ENCODE data around the gene MROH7.
"Not testable (repeated sequence)": the region's sequence is repeated elsewhere in the genome, so short reads cannot be mapped to it uniquely, and the experiment has no call there.

MROH7 gene

DNA sequence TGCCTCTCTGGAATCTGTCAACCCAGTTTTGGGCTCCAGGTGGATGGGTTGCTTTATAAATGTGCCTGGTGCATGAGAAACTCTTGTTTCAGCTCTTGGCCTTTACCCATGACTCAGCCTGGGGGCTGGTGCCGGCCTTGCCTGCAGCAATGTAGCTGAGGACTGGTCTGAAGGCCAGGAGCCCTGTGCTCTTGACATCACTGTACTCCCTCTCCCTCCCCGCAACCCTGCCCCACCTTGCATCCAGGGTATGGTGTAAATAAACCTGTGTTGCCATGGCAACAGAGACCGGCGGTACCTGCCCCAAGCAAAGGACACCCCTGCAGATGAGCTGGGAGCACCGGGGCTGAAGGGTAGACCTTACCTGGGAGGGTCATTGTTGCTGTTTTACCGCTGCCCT is 31.5 kb upstream of the MROH7 start:
- DNase-seq (ENCODE audit: low spot score): no peak

DNA sequence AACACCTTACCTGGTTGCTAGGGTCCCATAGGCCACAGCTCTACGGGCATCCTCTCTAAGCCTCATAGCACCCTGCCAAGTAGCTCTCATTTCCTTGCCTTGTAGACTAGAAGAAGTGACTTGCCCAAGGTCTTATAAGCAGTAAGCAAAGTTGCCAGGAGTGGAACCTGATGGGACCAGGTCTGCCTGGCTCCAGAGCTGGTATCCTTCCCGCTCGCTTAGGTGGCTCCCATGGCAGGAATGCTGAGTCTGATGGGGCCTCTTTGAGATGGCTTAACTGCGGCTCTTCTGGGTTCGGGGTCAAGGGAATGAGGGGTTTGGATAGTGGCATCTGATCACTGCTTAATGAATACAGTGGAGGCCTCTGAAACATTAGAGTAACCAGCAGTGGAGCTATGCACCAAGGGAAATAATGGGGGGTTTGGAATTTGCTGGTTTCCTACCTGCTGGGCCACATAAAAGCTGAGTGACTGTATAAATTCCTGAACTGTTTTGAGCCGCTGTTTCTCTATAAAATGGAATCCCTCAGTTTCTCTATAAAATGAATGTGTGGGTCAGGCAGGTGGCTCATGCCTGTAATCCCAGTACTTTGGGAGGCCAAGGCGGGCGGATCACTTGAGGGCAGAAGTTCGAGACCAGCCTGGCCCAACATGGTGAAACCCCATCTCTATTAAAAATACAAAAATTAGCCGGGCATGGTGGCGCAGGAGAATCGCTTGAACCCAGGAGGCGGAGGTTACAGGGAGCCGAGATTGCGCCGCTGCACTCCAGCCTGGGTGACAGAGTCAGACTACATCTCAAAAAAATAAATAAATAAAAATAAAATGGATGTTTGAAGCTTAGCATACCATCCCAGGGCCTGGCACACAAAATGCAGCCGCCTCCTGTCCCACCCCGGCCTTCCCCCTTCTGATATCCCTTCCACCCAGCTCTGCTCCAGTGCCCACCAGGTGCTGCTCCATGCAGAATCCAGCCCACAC is 30.7 kb upstream of the MROH7 start:
- no peak for DNase-seq (ENCODE audit: low spot score)

DNA sequence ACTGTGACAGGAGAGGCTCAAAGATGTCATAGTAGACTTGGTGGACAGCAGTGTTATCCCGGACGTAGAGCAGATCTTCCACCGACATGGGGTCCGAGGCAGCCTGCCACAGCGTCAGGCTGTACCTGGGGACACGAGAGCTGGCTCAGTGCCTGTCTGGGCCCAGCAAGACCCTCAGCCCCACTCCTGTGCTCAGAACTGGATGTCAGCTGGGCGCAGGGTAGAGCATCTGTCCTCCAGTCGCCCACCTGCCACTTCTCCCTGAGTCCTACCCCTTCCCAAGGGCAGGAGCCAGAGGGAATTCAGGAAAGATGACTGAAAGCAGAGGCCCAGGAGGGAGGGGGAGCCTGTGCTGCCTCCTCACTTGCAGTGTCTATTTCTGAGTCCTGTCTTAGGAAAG is 30.0 kb upstream of the MROH7 start:
- DNase-seq (ENCODE audit: low spot score): no peak

DNA sequence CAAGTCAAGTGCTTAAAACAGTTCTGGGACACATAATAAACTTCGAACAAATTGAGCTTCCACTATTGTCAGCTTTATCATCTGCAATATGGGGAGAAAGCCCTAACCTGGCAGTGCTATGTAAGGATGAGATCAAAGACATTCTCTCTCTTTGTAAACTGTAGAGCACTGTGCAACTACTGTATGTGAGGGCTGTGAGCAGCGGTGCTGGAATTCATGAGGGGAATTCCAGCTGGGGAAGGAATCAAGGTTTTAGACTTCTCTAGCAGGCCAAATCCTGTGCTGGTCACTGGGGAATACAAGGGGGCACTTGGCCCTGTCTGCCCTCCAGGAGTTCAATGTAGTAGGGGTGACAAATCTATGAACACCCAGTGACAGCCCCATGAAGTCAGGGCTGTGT is 27.6 kb upstream of the MROH7 start:
- DNase-seq (ENCODE audit: low spot score): no peak

DNA sequence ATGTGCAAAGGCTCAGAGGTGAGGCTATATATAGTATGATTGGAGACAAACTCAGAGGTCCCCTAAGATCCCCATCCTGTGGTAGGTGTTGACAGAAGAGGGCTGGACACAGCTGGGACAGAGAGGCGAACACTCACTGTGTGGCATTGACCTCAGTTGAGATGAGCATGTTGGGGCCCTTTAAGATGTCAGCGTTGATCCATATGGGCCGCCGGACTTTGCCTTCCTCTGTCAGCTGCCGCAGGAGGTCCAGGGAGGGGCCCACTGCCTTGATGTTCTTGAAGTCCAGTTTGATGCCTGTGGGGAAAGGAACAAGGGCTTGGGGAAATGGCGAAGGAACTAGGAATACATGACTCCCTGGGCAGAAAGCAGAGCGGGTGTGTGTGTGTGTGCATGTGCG is 27.0 kb upstream of the MROH7 start:
- no peak for DNase-seq (ENCODE audit: low spot score)

DNA sequence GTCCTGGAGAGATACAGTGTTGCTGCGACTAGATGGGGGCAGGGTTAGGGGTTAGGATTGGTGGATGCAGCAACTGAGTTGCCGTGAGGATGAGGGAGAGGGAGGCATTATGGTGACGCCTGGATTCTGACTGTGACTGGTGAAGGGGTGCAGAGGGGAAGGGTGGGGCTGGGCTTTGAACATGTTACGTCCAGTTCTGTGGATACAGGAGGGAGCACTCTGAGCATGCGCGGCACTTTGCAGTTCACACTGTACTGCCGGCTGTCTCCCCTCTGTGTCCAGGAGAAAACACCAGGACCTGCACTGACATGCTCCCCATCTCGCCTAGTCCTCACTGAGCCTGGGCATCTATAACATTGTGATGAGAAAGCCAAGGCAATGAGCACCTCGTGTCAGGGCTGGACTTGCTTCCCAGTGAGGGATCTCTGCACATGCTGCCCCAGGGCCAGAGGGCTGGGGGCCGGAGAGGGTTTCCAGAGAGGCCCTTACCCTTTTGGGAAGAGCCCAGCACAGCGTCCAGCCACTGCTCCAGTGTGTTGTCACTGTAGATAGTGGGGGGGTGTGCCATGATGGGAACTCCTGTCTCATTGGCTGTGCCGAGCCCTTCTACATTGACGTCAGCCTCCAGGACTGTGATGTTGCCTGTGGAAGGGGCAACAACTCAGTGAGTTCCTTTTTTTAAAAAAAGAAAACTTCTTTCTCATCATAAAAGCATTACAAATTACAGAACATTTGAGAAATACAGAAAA is 25.9 kb upstream of the MROH7 start:
- no peak for DNase-seq (ENCODE audit: low spot score)

DNA sequence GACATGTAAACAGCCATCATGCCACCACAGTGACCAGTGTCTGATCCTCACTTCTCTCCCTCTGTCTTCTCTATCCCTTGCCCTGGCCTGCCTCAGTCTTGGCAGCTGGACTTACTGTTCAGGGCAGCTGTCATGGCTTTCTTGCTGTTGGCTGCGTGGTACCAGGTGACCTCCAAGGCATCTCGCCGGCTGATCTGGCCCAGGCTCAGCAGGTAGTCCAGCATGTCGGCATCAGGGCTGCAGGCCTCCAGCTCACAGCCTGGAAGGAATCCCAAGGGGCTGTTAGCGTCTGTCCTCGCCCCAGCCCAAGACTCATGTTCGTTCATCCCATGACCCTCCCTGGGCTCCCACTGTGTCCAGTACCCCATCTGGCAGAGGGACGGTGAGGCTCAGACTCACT is 21.8 kb upstream of the MROH7 start:
- DNase-seq (ENCODE audit: low spot score): no peak

DNA sequence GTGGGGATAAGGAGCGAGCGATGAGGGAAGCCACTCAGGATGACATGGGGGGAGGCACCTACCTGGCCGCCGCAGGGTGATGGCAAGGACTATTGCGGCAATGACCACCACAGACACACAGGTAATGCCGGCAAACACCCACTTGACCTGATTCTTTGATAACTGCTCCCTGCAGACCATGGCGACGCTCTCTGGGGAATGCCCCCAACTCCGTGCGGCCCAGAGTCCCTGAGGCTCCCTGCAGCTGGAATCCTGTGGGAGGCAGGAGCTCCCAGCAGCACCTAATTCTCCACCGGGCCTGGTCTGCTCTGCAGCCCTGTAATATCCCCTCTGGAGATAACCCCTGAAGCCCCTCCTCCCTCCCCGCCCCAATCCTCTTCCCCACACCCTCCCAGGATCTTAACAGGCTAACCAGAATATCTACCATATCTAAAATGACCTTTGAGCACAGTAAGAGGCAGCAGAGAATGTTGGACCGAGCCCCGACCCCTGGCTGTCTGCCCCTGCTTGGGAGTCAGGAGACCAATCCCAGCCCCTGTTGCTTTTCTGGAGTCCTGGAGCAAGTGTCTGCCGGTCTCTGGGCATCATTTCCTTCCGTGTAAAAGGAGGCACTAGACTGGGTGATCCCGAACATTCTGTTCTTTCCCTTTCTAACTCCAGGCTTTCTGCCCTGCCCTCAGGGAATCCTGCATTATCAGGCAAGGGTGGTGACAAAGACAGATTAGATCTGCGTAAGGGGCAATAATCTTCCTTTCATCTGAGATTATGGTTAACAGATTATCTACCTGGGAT is 18.2 kb upstream of the MROH7 start, which contains the start of gene FAM151A:
FAM151A (minus strand) TSS at position 310 of the 792 bp plus-strand sequence; CDS start at position 180, 130 bp downstream.
- no peak for DNase-seq (ENCODE audit: low spot score)

DNA sequence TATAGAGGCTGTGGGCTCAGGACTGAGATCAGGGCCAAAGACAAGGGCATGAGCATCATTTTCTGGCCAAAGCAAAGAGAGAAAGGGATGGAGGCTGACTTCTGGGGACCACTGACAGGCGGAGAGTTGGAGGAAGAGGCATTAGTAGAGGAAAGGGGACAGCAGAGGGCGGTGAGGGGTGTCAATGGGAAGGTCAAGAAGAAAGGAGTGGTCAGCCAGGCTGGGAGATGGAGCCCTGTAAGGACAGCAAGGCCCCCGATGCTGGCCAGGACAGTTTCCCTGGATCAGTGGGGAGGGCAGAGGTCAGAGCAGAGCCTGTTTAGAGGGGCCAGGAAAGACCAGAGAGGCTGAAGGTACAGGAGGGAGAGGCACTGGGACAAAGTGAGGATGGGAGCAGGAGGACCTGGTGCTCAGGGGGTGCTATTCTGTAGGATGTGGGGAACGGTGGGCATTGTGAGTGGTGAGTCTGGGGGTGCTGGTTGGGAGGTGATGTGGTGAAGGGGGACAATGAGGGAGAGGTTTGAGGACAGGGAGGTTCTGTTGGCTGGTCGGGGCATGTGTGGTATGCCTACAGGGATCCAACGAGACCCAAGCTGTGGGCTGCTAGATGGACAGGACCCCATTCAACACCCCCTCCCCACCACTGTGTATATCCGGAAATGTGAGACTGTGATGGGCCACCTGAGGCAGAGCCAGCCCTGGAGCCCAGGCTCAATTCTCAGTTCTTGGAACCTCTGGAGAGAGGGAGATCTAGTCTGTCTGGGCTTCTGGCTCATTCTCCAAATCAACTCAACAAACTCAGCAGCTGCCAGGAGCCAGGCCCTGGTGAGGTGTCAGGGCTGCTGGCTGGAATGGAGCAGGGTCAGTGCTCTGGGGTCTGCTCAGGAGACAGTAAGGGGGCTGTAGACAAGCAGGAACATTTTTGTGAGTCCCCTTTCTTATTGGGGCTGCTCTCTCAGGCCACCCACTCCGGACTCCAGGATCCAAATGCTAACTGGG is 16.8 kb upstream of the MROH7 start:
- DNase-seq (ENCODE audit: low spot score): no peak

DNA sequence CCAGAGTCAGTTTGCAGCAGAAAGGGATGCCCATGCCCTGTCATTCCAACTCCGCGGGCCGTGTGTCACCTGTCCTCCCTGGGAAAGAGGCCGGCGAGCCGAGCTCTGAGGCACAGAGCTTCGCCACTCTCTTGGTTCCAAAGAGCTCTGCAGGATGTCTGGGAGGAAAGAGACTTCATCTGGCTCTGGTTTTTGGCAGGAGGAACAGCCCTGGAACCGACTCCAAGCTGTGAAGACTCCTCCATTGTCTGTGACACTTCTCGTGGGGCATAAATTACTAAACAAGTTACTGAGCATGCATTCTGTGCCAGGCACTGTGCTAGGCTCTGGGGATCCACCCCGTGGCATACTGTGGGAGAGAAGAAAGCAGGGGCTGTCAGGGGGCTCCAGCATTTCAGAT is 14.4 kb upstream of the MROH7 start:
- DNase-seq (ENCODE audit: low spot score): peak; percentile 23

DNA sequence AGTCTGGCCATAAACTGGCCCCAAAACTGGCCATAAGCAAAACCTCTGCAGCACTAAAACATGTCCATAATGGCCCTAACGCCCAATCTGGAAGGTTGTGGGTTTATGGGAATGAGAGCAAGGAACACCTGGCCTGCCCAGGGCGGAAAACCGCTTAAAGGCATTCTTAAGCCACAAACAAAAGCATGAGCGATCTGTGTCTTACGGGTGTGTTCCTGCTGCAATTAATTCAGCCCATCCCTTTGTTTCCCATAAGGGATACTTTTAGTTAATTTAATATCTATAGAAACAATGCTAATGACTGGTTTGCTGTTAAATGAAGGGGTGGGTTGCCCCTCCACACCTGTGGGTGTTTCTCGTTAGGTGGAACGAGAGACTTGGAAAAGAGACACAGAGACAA is 5.8 kb upstream of the MROH7 start:
- DNase-seq (ENCODE audit: low spot score): not testable (repeated sequence)

DNA sequence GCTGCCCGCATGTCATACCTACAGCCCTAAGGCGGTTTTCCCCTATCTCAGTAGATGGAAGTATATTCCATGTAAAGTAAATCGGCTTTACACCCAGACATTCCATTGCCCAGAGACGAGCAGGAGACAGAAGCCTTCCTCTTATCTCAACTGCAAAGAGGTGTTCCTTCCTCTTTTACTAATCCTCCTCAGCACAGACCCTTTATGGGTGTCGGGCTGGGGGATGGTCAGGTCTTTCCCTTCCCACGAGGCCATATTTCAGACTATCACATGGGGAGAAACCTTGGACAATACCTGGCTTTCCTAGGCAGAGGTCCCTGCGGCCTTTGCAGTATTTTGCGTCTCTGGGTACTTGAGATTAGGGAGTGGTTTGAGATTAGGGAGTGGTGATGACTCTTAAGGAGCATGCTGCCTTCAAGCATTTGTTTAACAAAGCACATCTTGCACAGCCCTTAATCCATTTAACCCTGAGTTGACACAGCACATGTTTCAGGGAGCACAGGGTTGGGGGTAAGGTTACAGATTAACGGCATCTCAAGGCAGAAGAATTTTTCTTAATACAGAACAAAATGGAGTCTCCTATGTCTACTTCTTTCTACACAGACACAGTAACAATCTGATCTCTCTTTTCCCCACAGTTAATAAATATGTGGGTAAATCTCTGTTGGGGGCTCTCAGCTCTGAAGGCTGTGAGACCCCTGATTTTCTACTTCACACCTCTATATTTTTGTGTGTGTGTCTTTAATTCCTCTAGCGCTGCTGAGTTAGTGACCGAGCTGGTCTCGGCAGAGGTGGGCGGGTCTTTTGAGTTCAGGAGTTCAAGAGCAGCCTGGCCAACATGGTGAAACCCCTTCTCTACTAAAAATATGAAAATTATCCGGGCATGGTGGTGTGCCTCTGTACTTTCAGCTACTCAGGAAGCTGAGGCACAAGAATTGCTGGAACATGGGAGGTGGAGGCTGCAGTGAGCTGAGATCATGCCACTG is 4.8 kb upstream of the MROH7 start:
- not testable (repeated sequence) for DNase-seq (ENCODE audit: low spot score)

DNA sequence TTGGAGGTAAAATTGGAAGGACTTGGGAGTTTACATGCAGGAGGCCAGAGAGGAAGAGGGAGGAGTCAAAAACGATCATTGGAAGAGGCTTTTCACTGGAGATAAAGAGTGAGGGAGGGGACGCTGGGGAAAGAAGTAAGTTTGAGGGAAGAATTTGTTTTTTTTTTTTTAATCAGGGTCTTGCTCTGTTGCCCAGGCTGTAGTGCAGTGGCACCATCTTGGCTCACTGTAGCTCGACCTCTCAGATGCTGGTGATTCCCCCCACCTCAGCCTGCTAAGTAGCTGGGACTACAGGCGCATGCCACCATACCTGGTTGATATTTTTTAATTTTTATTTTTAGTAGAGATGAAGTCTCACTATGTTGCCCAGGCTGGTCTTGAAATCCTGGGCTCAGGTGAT is 1.2 kb upstream of the MROH7 start:
- no peak for DNase-seq (ENCODE audit: low spot score)

DNA sequence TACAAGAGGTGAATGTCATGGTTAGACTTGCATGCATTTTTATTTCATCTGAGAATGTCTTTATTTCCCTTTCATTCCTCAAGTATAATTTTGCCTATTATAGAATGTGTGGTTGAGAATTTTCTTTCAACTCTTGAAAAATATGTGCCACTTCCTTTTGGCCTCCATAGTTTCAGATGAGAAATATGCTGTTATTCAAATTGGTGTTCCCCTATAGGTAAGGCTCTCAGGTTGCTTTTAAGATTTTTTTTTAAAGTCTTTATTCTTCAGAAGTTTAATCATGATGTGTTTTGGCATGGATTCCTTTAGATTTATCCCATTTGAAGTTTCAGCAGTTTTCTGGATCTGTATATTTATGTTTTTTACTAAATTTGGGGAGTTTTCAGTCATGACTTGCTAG is 2.1 kb downstream of the MROH7 start:
- no peak for DNase-seq (ENCODE audit: low spot score)

DNA sequence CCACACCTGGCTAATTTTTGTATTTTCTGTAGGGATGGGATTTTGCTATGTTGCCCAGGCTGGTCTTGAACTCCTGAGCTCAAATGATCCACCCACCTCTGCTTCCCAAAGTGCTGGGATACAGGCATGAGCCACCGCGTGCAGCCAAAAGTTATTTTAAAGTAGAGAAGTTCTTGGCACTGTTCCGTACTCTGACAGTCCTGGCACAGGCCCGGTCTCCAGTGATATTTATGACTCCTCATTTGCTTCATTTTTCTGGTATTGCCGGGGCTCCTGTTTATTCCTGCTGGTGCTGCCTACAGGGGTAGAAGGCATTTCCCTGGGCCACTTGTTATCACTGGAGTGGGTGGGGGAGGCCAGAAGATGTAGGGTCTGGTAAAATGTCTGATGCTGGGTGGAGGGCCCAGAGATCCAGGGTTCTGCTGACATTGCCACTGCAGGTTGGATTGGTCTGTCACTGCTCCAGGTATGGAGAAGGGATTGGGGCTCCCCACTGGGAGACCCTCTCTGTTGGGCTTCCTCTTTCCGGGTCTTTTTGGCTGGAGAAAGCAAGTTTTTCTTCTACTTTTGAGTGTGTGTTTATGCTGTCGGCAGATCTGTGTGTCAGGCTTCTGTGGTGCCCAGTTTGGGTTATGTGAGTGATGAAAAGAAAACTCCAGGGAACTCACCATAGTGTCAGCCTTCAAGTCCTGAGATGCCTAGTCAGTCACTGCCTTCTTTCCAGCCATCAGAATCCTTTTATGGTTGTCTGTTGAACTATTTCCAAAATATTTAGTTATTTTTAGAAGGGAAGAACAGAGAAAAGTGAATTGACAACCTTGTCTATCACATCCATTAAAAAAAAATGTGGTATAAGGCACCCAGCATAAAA is 4.5 kb downstream of the MROH7 start:
- no peak for DNase-seq (ENCODE audit: low spot score)

DNA sequence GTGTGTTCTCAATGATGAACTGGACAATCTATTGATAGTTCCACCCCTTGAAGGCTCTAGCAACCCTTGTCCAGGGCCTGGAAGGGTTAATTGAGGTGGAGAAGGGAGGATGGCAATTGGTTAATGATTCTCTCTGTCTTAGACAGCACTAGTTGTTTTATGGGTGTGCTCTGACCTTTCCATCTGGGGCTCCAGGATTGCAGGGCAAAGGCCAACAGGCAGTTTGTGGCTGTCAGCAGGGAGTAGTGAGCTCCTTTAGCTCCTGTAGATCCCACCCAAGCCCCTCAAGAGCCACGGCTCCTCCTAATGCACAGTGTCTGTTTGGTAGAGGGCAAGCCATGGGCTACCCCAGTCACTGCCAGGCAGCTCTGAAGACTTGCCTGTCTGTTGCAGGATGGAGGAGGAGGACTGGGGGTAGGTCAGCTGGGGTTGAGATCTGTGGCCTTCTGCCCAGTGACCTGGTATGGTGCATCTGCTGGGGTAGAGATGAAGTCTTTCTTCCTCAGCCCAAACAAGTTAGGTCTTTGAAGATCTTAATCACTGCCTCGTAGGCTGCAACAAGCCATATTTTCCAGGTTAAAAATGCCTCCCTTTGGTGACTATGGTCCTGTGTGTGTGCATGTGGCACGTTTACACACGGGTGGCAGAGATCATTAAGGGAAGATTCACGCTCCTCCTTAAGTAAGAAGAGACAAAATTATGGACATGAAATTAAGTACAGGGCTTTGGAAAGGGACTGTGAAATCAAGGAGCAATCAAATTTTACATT is 7.7 kb downstream of the MROH7 start:
- DNase-seq (ENCODE audit: low spot score): no peak

DNA sequence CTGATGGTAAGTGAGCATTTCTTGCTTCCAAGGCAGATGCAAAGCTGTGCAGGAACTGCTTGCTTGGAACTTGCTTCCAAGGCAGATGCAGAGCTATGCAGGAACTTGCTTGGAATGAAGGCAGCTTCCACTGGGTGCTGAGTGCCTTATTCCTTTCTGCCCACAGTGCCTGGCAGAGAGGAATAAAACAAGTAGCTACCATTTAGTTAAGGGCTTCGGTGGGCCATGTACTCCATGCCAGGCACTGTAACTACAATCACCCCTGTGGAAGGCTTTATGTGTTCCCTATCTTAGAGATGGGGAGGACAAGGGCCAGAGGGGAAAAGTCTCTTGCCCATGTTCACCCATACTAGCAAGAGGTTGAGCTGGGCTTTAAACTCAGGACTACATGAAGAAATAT is 8.3 kb downstream of the MROH7 start:
- no peak for DNase-seq (ENCODE audit: low spot score)

DNA sequence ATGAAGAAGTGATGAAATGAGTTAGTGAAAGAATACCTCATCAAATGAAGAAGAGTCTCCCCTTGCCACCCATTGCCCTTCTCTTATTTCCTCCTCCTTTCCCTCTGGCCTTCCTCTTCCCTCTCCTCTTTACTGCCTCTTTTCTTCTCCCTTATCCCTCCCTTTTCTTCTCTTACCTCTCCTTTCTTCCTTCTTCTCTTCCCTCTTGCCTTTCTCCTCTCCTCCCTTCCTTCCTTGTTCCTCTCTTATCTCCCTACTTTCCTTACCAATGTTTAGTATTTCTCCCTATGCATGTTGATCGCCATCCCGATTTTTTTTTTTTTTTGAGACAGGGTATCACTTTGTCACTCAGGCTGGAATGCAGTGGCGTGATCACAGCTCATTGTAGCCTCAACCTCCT is 8.8 kb downstream of the MROH7 start:
- DNase-seq (ENCODE audit: low spot score): no peak

Data from cerebellar cortex (tissue), 1 donor.